GM12878 (cell line): ENCODE results near the gene CC2D1B. TPM values are rescaled to one million over a fixed set of nuclear protein-coding genes. Genes with fewer than 3 reads are reported as not detected.

Experiments
- CTCF ChIP-seq, 3 experiments: IDR thresholded peaks in 2 of 3; conservative IDR thresholded peaks in 1 of 3; 2 replicates each; pipeline ENCODE4 v1.5.1; 2011; ENCODE audit warnings: low read depth in 3 of 3, low read length in 3 of 3, mild to moderate bottlenecking in 3 of 3, control low read depth in 2 of 3, moderate library complexity in 2 of 3, inconsistent platforms in 1 of 3, mixed read lengths in 1 of 3; ENCODE audit not compliant: control insufficient read depth in 2 of 3, insufficient read depth in 1 of 3; ENCODE audit errors: extremely low read depth in 1 of 3
- DPF2 ChIP-seq: fragments of 450-650 bp; IDR thresholded peaks from 2 replicates; pipeline ENCODE4 v1.6.1; 2017; ENCODE audit warnings: mild to moderate bottlenecking
- FOS ChIP-seq: IDR thresholded peaks from 3 replicates; pipeline ENCODE4 v1.6.1; 2011; ENCODE audit warnings: borderline replicate concordance; ENCODE audit not compliant: insufficient read length; ENCODE audit errors: extremely low read depth
- GATAD2B ChIP-seq: fragments of 450-650 bp; conservative IDR thresholded peaks from 2 replicates; pipeline ENCODE4 v1.6.1; 2017; ENCODE audit warnings: low read depth, mild to moderate bottlenecking, moderate library complexity
- HSF1 ChIP-seq: fragments of 150-350 bp; IDR thresholded peaks from 2 replicates; pipeline ENCODE4 v1.6.1; 2014; ENCODE audit warnings: mild to moderate bottlenecking, low read depth, low read length
- IKZF1 ChIP-seq: fragments of 450-650 bp; conservative IDR thresholded peaks from 2 replicates; pipeline ENCODE4 v1.6.1; 2017; ENCODE audit warnings: antibody characterized with exemption, mild to moderate bottlenecking
- MAX ChIP-seq: IDR thresholded peaks from 2 replicates; pipeline ENCODE4 v1.6.1; 2012; ENCODE audit warnings: low read depth, low read length, improper control_type of control experiment
- MTA3 ChIP-seq: IDR thresholded peaks from 2 replicates; pipeline ENCODE4 v1.6.1; 2012; ENCODE audit warnings: low read length, inconsistent platforms, borderline replicate concordance
- MYC ChIP-seq: IDR thresholded peaks from 2 replicates; pipeline ENCODE4 v1.6.1; 2011; ENCODE audit warnings: mild to moderate bottlenecking, low read length, moderate library complexity, inconsistent platforms; ENCODE audit not compliant: insufficient read depth, insufficient replicate concordance, insufficient read length, severe bottlenecking
- NFYB ChIP-seq: IDR thresholded peaks from 2 replicates; pipeline ENCODE4 v1.6.1; 2011; ENCODE audit warnings: low read depth, mild to moderate bottlenecking, low read length, improper control_type of control experiment, moderate library complexity; ENCODE audit not compliant: insufficient read depth
- POLR2A ChIP-seq: IDR thresholded peaks from 2 replicates; pipeline ENCODE4 v1.6.1; 2011; ENCODE audit warnings: low read depth, mild to moderate bottlenecking, low read length
- POU2F2 ChIP-seq: IDR thresholded peaks from 3 replicates; pipeline ENCODE4 v1.6.1; 2011; ENCODE audit warnings: low read depth, mild to moderate bottlenecking, low read length, borderline replicate concordance
- RB1 ChIP-seq: fragments of 450-650 bp; formaldehyde crosslinking; IDR thresholded peaks from 2 replicates; pipeline ENCODE4 v1.6.1; 2017; ENCODE audit warnings: mild to moderate bottlenecking, borderline replicate concordance
- RELA ChIP-seq: fragments of 450-650 bp; IDR thresholded peaks from 2 replicates; pipeline ENCODE4 v1.8.0; 2014; ENCODE audit warnings: borderline replicate concordance; ENCODE audit not compliant: partially characterized antibody
- SREBF1 ChIP-seq: IDR thresholded peaks from 2 replicates; pipeline ENCODE4 v1.6.1; 2012; ENCODE audit warnings: mild to moderate bottlenecking, low read length
- TAF1 ChIP-seq: IDR thresholded peaks from 2 replicates; pipeline ENCODE4 v1.6.1; 2011; ENCODE audit warnings: mild to moderate bottlenecking, low read depth, low read length, borderline replicate concordance
- ZBTB4 ChIP-seq: fragments of 450-650 bp; formaldehyde crosslinking; IDR thresholded peaks from 2 replicates; pipeline ENCODE4 v1.4.0; 2022; ENCODE audit warnings: mild to moderate bottlenecking, moderate library complexity
- ZNF207 ChIP-seq: fragments of 450-650 bp; IDR thresholded peaks from 2 replicates; pipeline ENCODE4 v1.6.1; 2014; ENCODE audit warnings: antibody characterized with exemption, mild to moderate bottlenecking, borderline replicate concordance
- ZNF217 ChIP-seq: fragments of 450-650 bp; IDR thresholded peaks from 2 replicates; pipeline ENCODE4 v1.6.1; 2017; ENCODE audit warnings: antibody characterized with exemption, mild to moderate bottlenecking
- polyA plus RNA-seq, 11 experiments: library from polyadenylated mRNA; depleted of rRNA in 4 of 11; unstranded in 6 of 11; stranded (reverse) in 5 of 11; fragments of >200 nt; fragmentation: Nextera tagmentation in 4 of 11; fragmentation: Illumina TruSeq in 1 of 11; extraction: Ambion mirVana in 4 of 11; extraction: Trizol in 1 of 11; gene quantifications; 1 replicate in 1 of 11; 2 replicates in 10 of 11; pipeline versions ENCODE4 v1.2.1 to v1.2.3, GENCODE V29; 2011 to 2016; ENCODE audit warnings: inconsistent platforms in 2 of 11, missing spikeins in 2 of 11, low read depth in 1 of 11
- total RNA-seq, 4 experiments: library from RNA; depleted of rRNA in 3 of 4; stranded (reverse); fragments of >200 nt in 3 of 4; fragmentation: Illumina TruSeq in 1 of 4; extraction: Trizol in 1 of 4; gene quantifications; 2 replicates each; pipeline versions ENCODE4 v1.2.1 to v1.2.3, GENCODE V29; 2013 to 2021

The CC2D1B gene
- total and polyA plus RNA-seq, 10 of the 15 experiments (the other 5 are each of a cell fraction or from before 2014, with no cell fraction given), result 0.90 to 29.4 (median 14.5) TPM

GRCh38 chr1:52368383-52369172, 2.6 kb upstream of the CC2D1B start (continued):
- TF ChIP-seq HSF1 (no peak), RELA (no peak), ZNF217 (no peak), MYC (no peak), CTCF (IDR thresholded peaks at IDR 0.05 in 2 of 3, conservative IDR thresholded peaks at IDR 0.05 in 1 of 3; ENCODE audit: control insufficient read depth in 2 of 3, extremely low read depth in 1 of 3, insufficient read depth in 1 of 3, low read depth in 3 of 3, low read length in 3 of 3) (peak in 1 of 3 experiments; percentile 31; a peak in 3 of 6 replicates), POU2F2 (no peak), ZBTB4 (no peak), IKZF1 (0 out of 2 replicates have a peak, but pooled peaks have one; percentile 18), DPF2 (peak; percentile 17; the same call in 1 of the 2 replicates), POLR2A (0 out of 2 replicates have a peak, but pooled peaks have one; percentile 37), TAF1 (no peak), ZNF207 (no peak), SREBF1 (no peak), NFYB (no peak), GATAD2B (0 out of 2 replicates have a peak, but pooled peaks have one; percentile 61), MAX (no peak), FOS (no peak), MTA3 (no peak), RB1 (no peak)
